Measurements from ENCODE around the gene REV1. TPM values are rescaled to one million over a fixed set of nuclear protein-coding genes. Genes with fewer than 3 reads are reported as not detected.
"Not testable (repeated sequence)": the region's sequence is repeated elsewhere in the genome, so short reads cannot be mapped to it uniquely, and the experiment has no call there.

REV1 gene
- total RNA-seq, 1 donor from 2014 or later = 36.0 TPM

- DNase-seq (ENCODE audit: low spot score) = no peak
Measured at GRCh38 chr2:99487906-99488305, 1.9 kb downstream of the REV1 start.

GRCh38 chr2:99485824-99486223 lies 4.0 kb downstream of the REV1 start:
- no peak for DNase-seq (ENCODE audit: low spot score)

DNA sequence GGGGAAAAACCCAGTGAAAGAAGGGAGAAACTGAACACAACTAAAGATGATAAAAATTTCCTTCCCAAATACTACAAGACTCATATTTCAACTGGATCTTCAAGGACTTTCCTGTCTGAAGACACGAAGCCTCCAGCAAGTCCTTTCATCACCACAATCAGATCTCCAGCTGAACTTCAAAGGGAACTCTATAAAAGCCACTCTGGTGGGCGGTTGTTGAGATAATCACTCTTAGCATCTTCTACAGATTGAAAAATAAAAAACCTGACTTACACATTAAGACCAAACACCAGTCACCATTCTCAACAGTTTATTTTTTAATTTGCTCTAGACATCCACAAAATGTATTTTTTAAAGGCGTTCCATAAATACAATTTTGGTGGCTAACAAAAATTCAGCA lies 4.4 kb downstream of the REV1 start:
- DNase-seq (ENCODE audit: low spot score) = no peak

- no peak for DNase-seq (ENCODE audit: low spot score)
Measured at GRCh38 chr2:99484205-99484604, 5.6 kb downstream of the REV1 start.

- DNase-seq (ENCODE audit: low spot score) = no peak
Measured at GRCh38 chr2:99481941-99482340, 7.9 kb downstream of the REV1 start.

DNA sequence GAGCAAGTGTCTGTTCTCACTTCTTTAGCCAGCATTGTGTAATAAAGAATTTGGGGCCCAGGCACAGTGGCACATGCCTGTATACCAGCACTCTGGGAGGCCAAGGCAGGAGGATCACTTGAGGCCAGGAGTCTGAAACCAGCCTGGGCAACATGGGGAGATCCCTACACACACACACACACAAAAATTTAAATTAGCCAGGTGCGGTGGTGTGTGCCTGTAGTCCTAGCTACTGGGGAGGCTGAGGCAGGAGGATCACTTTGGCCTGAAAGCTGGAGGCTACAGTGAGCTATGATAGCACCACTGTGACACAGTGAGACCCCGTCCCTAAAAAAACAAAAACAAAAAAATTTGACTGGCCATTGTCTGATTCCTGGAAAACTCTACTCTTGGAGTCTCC lies 8.3 kb downstream of the REV1 start:
- no peak for DNase-seq (ENCODE audit: low spot score)

DNA sequence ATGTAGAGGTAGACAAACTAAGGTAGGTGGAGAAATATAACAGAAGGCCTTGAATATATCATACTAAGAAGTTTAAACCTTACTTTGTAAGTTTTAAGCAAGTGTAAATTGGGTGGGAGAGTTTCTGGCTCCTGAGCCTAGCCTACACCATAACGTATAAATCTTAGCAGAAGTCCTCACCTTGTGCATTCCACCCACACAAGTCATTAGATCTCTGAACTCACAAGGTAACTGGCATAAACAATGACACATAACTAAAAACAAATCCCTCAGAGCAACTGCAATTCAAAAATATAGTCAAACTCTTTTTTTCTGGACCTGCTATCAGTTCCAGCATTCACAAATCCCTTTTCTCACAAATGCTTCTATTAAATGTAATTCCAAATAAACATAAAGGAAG lies 9.4 kb downstream of the REV1 start:
- DNase-seq (ENCODE audit: low spot score) = no peak

- DNase-seq (ENCODE audit: low spot score) = no peak
Measured at GRCh38 chr2:99478632-99479031, 11.2 kb downstream of the REV1 start.

GRCh38 chr2:99477054-99477453 lies 12.8 kb downstream of the REV1 start:
- no peak for DNase-seq (ENCODE audit: low spot score)

DNA sequence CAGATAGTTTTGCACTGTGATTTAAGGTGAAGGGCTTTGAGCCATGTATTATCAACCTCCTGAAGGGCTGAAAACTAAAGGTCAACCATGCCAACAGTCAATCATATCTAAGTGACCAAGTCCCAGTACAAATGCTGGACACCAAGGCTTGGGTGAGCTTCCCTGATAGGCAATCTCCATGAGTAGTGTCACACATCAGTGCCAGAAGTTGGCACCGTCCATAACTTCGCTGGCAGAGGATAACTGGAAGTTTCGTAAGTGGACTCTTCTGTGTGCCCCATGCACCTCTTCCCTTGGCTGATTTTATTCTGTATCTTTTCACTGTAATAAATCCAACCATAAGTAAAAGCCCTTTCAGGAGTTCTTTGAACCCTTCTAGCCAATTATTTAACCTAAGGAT lies 13.2 kb downstream of the REV1 start:
- no peak for DNase-seq (ENCODE audit: low spot score)

GRCh38 chr2:99475095-99475494 lies 14.7 kb downstream of the REV1 start:
- not testable (repeated sequence) for DNase-seq (ENCODE audit: low spot score)

- DNase-seq (ENCODE audit: low spot score) = no peak
Measured at GRCh38 chr2:99473518-99474083, 16.2 kb downstream of the REV1 start.

DNA sequence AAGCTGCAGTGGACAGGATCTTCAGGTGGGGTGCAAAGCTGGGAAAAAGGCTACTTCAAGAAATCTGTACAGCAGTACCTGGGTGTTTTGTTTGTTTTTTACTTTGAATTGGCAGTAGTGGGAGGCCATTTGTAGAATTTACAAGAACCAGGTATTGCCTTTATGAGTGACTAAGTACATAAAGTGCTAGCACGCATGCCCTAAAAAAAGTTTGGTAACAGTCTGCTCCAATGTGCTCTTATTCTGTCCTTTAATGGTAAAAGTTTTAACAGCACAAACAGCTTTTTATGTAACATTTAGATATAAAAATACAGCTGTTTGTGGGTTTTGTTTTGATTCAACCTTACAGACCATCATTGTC lies 17.2 kb downstream of the REV1 start:
- no peak for DNase-seq (ENCODE audit: low spot score)

GRCh38 chr2:99471654-99472599 lies 17.9 kb downstream of the REV1 start:
- no peak for DNase-seq (ENCODE audit: low spot score)

- DNase-seq (ENCODE audit: low spot score) = no peak
Measured at GRCh38 chr2:99470957-99471356, 18.9 kb downstream of the REV1 start.

GRCh38 chr2:99470459-99470858 lies 19.4 kb downstream of the REV1 start:
- DNase-seq (ENCODE audit: low spot score) = not testable (repeated sequence)

DNA sequence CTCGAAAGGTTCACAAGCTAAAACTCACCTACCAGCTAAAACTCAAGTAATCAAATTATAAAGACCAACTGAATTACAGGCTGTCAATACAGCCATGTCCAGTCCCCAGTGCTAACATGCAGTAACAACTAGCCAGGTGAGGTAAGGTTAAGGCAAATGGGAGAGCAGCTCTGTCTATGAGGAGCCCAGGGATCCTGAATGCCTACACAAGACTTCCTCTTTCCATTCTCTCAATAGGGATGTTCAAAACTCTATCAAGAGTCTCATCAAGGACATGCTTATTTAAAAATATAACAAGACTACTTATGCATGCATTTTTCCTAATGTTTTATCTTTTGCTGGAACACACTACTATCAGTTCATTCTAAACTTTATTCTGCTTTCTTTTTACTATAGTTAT lies 20.4 kb downstream of the REV1 start:
- DNase-seq (ENCODE audit: low spot score) = no peak

GRCh38 chr2:99468155-99468554 lies 21.7 kb downstream of the REV1 start:
- no peak for DNase-seq (ENCODE audit: low spot score)

DNA sequence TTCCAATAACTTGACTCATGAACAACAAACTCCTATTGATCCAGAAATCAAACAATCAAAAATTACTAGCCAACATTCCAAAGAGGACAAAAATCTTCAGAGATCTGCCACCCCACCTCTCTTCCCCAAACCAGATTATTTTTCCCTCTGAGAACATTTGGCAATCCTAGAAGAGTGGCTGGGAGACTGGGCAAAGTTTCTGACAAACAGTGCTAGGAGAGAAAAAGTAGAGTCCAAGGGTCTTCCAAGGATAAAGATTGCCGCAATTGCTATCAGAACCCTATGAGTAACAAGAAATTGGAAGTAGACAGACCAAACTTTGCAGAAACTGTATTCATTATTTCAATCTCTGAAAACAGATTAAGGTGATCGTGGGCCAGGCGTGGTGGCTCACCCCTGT lies 22.4 kb downstream of the REV1 start:
- DNase-seq (ENCODE audit: low spot score) = no peak

- DNase-seq (ENCODE audit: low spot score) = no peak
Measured at GRCh38 chr2:99461828-99462483, 27.9 kb downstream of the REV1 start.

DNA sequence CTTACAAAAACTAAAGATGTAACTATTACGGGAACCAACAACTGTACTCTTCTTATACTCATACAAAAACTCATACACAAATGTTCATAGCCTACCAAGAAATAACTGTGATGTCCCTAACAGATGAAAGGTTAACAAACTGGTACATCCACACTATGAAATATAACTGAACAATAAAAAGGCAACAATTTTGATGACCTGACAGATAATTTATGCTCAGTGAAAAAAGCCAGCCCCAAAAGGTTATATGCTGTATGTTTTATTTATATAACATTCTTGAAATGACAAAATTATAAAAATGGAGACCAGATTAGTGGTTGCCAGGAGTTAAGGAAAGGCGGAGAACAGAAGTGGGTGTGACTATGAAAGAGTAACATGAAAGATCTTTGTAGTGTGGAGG lies 31.3 kb downstream of the REV1 start:
- DNase-seq (ENCODE audit: low spot score) = no peak

DNA sequence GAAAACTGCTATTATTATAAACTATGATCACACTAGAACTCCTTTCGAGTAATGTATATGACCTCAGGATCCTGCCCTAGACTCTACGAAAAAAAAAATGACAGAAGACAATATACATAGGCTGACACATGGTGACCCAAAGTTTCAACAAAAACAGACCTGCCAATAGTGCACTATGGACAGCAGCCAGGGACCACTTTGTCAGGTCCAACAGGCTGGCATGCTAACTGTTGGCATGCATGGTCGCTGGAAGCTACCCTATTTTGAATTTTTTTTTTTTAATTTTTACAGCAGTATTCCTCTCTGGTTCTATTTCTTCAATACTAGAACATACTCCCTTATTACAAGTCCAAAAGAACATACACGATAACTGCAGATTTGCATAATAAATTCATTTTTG lies 38.1 kb downstream of the REV1 start:
- DNase-seq (ENCODE audit: low spot score) = no peak
